Subcutaneous abdominal adipose tissue (tissue), 5 donors: Measurements from ENCODE around the gene HGS.

Source experiments
- H3K27ac ChIP-seq: one replicate; pipeline ENCODE4 v1.7.0; 2013; ENCODE audit warnings: low read depth, mild to moderate bottlenecking, inconsistent platforms, low read length, moderate library complexity
- H3K27me3 ChIP-seq, 5 donors: one replicate each; pipeline ENCODE4 v1.7.0; 2013; ENCODE audit warnings: low read length in 5 of 5, inconsistent platforms in 1 of 5; ENCODE audit not compliant: control insufficient read depth in 5 of 5, insufficient read depth in 4 of 5
- H3K36me3 ChIP-seq, 5 donors: one replicate each; pipeline ENCODE4 v1.7.0; 2013; ENCODE audit warnings: low read length in 5 of 5; ENCODE audit not compliant: control insufficient read depth in 5 of 5, insufficient read depth in 5 of 5
- H3K4me1 ChIP-seq, 5 donors: one replicate each; pipeline ENCODE4 v1.7.0; 2013; ENCODE audit warnings: low read length in 5 of 5, mild to moderate bottlenecking in 3 of 5, moderate library complexity in 1 of 5; ENCODE audit not compliant: control insufficient read depth in 5 of 5, insufficient read depth in 5 of 5
- H3K4me3 ChIP-seq, 5 donors: one replicate each; pipeline ENCODE4 v1.7.0; 2013; ENCODE audit warnings: low read length in 5 of 5, low read depth in 1 of 5
- H3K9ac ChIP-seq, 5 donors: one replicate each; pipeline ENCODE4 v1.7.0; 2013; ENCODE audit warnings: low read length in 5 of 5, mild to moderate bottlenecking in 4 of 5, moderate library complexity in 3 of 5
- H3K9me3 ChIP-seq, 5 donors: one replicate each; pipeline ENCODE4 v1.7.0; 2013; ENCODE audit warnings: low read length in 5 of 5; ENCODE audit not compliant: control insufficient read depth in 5 of 5
- donor health status: healthy.
- donor health status: healthy.
- donor health status: healthy.
- donor health status: healthy.
- donor health status: healthy.

HGS gene

GRCh38 chr17:81691608-81692007 is 7.8 kb downstream of the HGS start:
- Histone ChIP-seq H3K27ac (no peak overlapping the region), H3K27me3 (no peaks in the 10 kb centered on the region), H3K9ac (no peak overlapping the region), H3K4me1 (peaks cover 0 to 6% (median under 1%) of the 10 kb centered on the region in 5 donors), H3K36me3 (peaks cover 0 to 100% (median 97%) of the 10 kb centered on the region in 5 donors), H3K9me3 (no peaks in the 10 kb centered on the region), H3K4me3 (no peak overlapping the region)

GRCh38 chr17:81693509-81694210 is 9.8 kb downstream of the HGS start:
- H3K36me3 ChIP-seq, result peaks cover 0 to 100% (median 96%) of the 10 kb centered on the region in 5 donors
- H3K9ac ChIP-seq, result no peak overlapping the region

GRCh38 chr17:81694810-81695209 is 11.0 kb downstream of the HGS start:
- no peaks in the 10 kb centered on the region for H3K9me3 ChIP-seq
- H3K27ac ChIP-seq, result no peak overlapping the region
- H3K27me3 ChIP-seq, result no peaks in the 10 kb centered on the region
- no peak overlapping the region for H3K9ac ChIP-seq
- no peak overlapping the region for H3K4me3 ChIP-seq
- H3K36me3 ChIP-seq, result peaks cover 0 to 94% (median 92%) of the 10 kb centered on the region in 5 donors
- H3K4me1 ChIP-seq, result peaks cover 0 to 6% (median 0%) of the 10 kb centered on the region in 5 donors

More at GRCh38 chr17:81693509-81694210, 9.8 kb downstream of the HGS start:
- H3K4me3 ChIP-seq, result no peak overlapping the region
- no peaks in the 10 kb centered on the region for H3K9me3 ChIP-seq
- H3K27ac ChIP-seq, result no peak overlapping the region
- H3K27me3 ChIP-seq, result no peaks in the 10 kb centered on the region
- H3K4me1 ChIP-seq, result peaks cover 0 to 6% (median 0%) of the 10 kb centered on the region in 5 donors

- Histone ChIP-seq H3K4me3 (no peak overlapping the region), H3K4me1 (peaks cover 0 to 6% (median 0%) of the 10 kb centered on the region in 5 donors), H3K27me3 (no peaks in the 10 kb centered on the region), H3K9me3 (no peaks in the 10 kb centered on the region), H3K9ac (no peak overlapping the region), H3K27ac (no peak overlapping the region), H3K36me3 (peaks cover 0 to 90% (median 88%) of the 10 kb centered on the region in 5 donors)
Observed at GRCh38 chr17:81695211-81695610, 11.4 kb downstream of the HGS start.

GRCh38 chr17:81695801-81696200 is 12.0 kb downstream of the HGS start:
- Histone ChIP-seq H3K9ac (no peak overlapping the region), H3K36me3 (peaks cover 0 to 90% (median 85%) of the 10 kb centered on the region in 5 donors), H3K27ac (no peak overlapping the region), H3K4me1 (peaks cover 0 to 8% (median 2%) of the 10 kb centered on the region in 5 donors), H3K27me3 (no peaks in the 10 kb centered on the region), H3K9me3 (no peaks in the 10 kb centered on the region), H3K4me3 (no peak overlapping the region)

GRCh38 chr17:81696218-81696941 is 12.6 kb downstream of the HGS start:
- peaks cover 0 to 13% (median 8%) of the 10 kb centered on the region in 5 donors for H3K4me1 ChIP-seq
- no peaks in the 10 kb centered on the region for H3K9me3 ChIP-seq
- no peaks in the 10 kb centered on the region for H3K27me3 ChIP-seq
- H3K9ac ChIP-seq, result no peak overlapping the region
- H3K4me3 ChIP-seq, result no peak overlapping the region
- H3K36me3 ChIP-seq, result peaks cover 0 to 90% (median 86%) of the 10 kb centered on the region in 5 donors
- no peak overlapping the region for H3K27ac ChIP-seq

- Histone ChIP-seq H3K4me3 (no peak overlapping the region), H3K27me3 (no peaks in the 10 kb centered on the region)
Observed at GRCh38 chr17:81697261-81698044, 13.6 kb downstream of the HGS start.

GRCh38 chr17:81700353-81701287 is 16.8 kb downstream of the HGS start:
- Histone ChIP-seq H3K36me3 (peaks cover 0 to 61% (median 59%) of the 10 kb centered on the region in 5 donors), H3K4me3 (no peak overlapping the region), H3K27ac (no peak overlapping the region), H3K9me3 (no peaks in the 10 kb centered on the region), H3K4me1 (peaks cover 4 to 37% (median 36%) of the 10 kb centered on the region in 5 donors), H3K27me3 (no peaks in the 10 kb centered on the region), H3K9ac (no peak overlapping the region)

More at GRCh38 chr17:81697261-81698044, 13.6 kb downstream of the HGS start:
- no peaks in the 10 kb centered on the region for H3K9me3 ChIP-seq
- H3K36me3 ChIP-seq, result peaks cover 0 to 85% (median 80%) of the 10 kb centered on the region in 5 donors
- no peak overlapping the region for H3K9ac ChIP-seq
- H3K4me1 ChIP-seq, result peaks cover 0 to 24% (median 19%) of the 10 kb centered on the region in 5 donors
- H3K27ac ChIP-seq, result no peak overlapping the region
